GM23338 (cell line): ENCODE data around the gene TTC21B.

Source experiments
- CREB1 ChIP-seq: fragments of 250-450 bp; sonication (Bioruptor Pico); IDR thresholded peaks from 2 replicates; pipeline ENCODE4 v1.5.0; 2020; ENCODE audit warnings: low read depth, mild to moderate bottlenecking, moderate library complexity
- CTCF ChIP-seq, 2 experiments: fragments of 200-600 bp in 1 of 2; sonication (generic) in 1 of 2; conservative IDR thresholded peaks; 2 replicates each; pipeline versions ENCODE4 v1.5.1 to v1.6.1; 2016 to 2017; ENCODE audit warnings: antibody characterized with exemption in 2 of 2, low read depth in 2 of 2, mild to moderate bottlenecking in 2 of 2, moderate library complexity in 1 of 2
- ETS1 ChIP-seq: IDR thresholded peaks from 2 replicates; pipeline ENCODE4 v1.6.1; 2016; ENCODE audit warnings: antibody characterized with exemption
- EZH2 ChIP-seq: fragments of 200-600 bp; sonication (generic); IDR thresholded peaks from one replicate; pipeline ENCODE4 v1.8.0; 2017; ENCODE audit warnings: antibody characterized with exemption, mild to moderate bottlenecking, low read depth; ENCODE audit not compliant: unreplicated experiment
- EZH2phosphoT487 ChIP-seq: fragments of 200-600 bp; sonication (generic); IDR thresholded peaks from one replicate; pipeline ENCODE4 v1.8.1; 2018; ENCODE audit warnings: antibody characterized with exemption; ENCODE audit not compliant: unreplicated experiment
- JUNB ChIP-seq: IDR thresholded peaks from one replicate; pipeline ENCODE4 v1.6.1; 2016; ENCODE audit warnings: antibody characterized with exemption; ENCODE audit not compliant: unreplicated experiment
- POLR2AphosphoS5 ChIP-seq: IDR thresholded peaks from 2 replicates; pipeline ENCODE4 v1.6.1; 2016; ENCODE audit warnings: antibody characterized with exemption, low read depth
- REST ChIP-seq: IDR thresholded peaks from one replicate; pipeline ENCODE4 v1.6.1; 2018; ENCODE audit warnings: antibody characterized with exemption; ENCODE audit not compliant: unreplicated experiment
- STAT1 ChIP-seq: IDR thresholded peaks from one replicate; pipeline ENCODE4 v1.6.1; 2016; ENCODE audit warnings: antibody characterized with exemption; ENCODE audit not compliant: unreplicated experiment
- ZNF114 ChIP-seq: fragments of 250-450 bp; sonication (Bioruptor Pico); IDR thresholded peaks from 2 replicates; pipeline ENCODE4 v1.5.0; 2020; ENCODE audit warnings: mild to moderate bottlenecking, moderate library complexity
- ZNF331 ChIP-seq: fragments of 250-450 bp; sonication (Bioruptor Pico); IDR thresholded peaks from 2 replicates; pipeline ENCODE4 v1.5.0; 2020; ENCODE audit warnings: low read depth, mild to moderate bottlenecking, moderate library complexity
- ZNF462 ChIP-seq: fragments of 250-450 bp; sonication (Bioruptor Pico); IDR thresholded peaks from 2 replicates; pipeline ENCODE4 v1.5.0; 2020; ENCODE audit warnings: mild to moderate bottlenecking, moderate library complexity

GRCh38 chr2:165864296-165864695, 89.3 kb downstream of the TTC21B start:
- TF ChIP-seq CTCF (conservative IDR thresholded peaks at IDR 0.05; ENCODE audit: low read depth in 2 of 2) = no peak
- TF ChIP-seq ZNF114 (CRISPR knock-in tag) = no peak
- no peak for TF ChIP-seq POLR2AphosphoS5
- TF ChIP-seq EZH2 = no peak
- no peak for TF ChIP-seq EZH2phosphoT487
- no peak for TF ChIP-seq ZNF331
- TF ChIP-seq JUNB = no peak
- no peak for TF ChIP-seq REST
- no peak for TF ChIP-seq CREB1 (CRISPR knock-in tag)
- TF ChIP-seq STAT1 = no peak
- TF ChIP-seq ETS1 = no peak
- TF ChIP-seq ZNF462 = no peak
